Mucosa of descending colon (tissue), 3 donors: Measurements from ENCODE around the gene OSER1. TPM values are rescaled to one million over a fixed set of nuclear protein-coding genes. Genes with fewer than 3 reads are reported as not detected.

Experiments
- ATAC-seq: fragments of 200-7000 bp; cut with Tn5 transposase; one replicate; pipeline ENCODE4 v1.9.1; 2020; ENCODE audit warnings: mild to moderate bottlenecking, moderate library complexity
- DNase-seq, 3 donors: peaks; one replicate each; pipeline ENCODE4 v3.0.0-alpha.2; 2020
- H3K36me3 ChIP-seq: fragments of 200-600 bp; one replicate; pipeline ENCODE4 v1.8.0; 2021; ENCODE audit warnings: low read depth, mild to moderate bottlenecking
- H3K4me1 ChIP-seq: fragments of 200-600 bp; one replicate; pipeline ENCODE4 v1.8.0; 2021; ENCODE audit warnings: low read depth, mild to moderate bottlenecking
- H3K4me3 ChIP-seq: fragments of 200-600 bp; one replicate; pipeline ENCODE4 v1.8.0; 2021; ENCODE audit warnings: mild to moderate bottlenecking
- H3K9me3 ChIP-seq: fragments of 200-600 bp; one replicate; pipeline ENCODE4 v1.8.0; 2021; ENCODE audit warnings: mild to moderate bottlenecking
- intact Hi-C, 2 donors: fragments of 100-400 bp; cut with DNase I in 1 of 2; cut with micrococcal nuclease in 1 of 2; formaldehyde crosslinking; loops; one replicate each; pipeline versions ENCODE4 v1.11.0 to v1.11.1; 2022; cut with DNase I, micrococcal nuclease
- total RNA-seq, 3 donors: library from RNA; stranded (reverse); fragmentation: NEBNext Ultra II Directional in 2 of 3; extraction: Animal tissue kit (Norgen Biotek cat#: 25700) in 2 of 3; gene quantifications; one replicate each; pipeline versions ENCODE4 v1.2.1 to v1.2.4, GENCODE V29; 2021 to 2023
- TF ChIP-seq, protein P1 (sequence below): fragments of 200-600 bp; IDR thresholded peaks from one replicate; pipeline ENCODE4 v1.8.0; 2022; ENCODE audit warnings: antibody characterized with exemption, mild to moderate bottlenecking
- donor health status: DM: no; HTN: no; CAD: no; lungs with moderate emphysema.
- donor health status: DM: no; HTN: no; CAD: no.
- donor health status: DM: no; HTN: yes; CAD: no.

OSER1 gene
- total RNA-seq, 3 donors from 2014 or later = 32.1 to 40.1 (median 32.5) TPM

DNA sequence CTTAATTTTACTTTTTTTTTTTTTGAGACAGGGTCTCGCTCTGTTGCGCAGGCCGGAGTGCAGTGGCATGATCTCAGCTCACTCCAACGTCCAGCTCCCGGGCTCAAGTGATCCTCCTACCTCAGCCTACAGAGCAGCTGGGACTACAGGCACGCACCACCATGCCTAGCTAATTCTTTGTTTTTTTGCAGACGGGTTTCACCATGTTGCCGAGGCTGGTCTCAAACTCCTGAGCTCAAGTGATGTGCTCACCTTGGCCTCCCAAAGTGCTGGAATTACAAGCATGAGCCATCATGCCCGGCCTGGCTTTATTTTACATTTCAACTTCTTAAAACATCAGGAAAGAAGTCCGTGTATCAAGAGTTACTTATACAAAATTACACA is 5.7 kb downstream of the OSER1 start:
- Histone ChIP-seq H3K9me3 (no peaks in the 10 kb centered on the region), H3K36me3 (peaks cover 3% of the 10 kb centered on the region), H3K4me3 (no peak overlapping the region), H3K4me1 (peaks cover 29% of the 10 kb centered on the region)
- TF ChIP-seq, protein P1, sequence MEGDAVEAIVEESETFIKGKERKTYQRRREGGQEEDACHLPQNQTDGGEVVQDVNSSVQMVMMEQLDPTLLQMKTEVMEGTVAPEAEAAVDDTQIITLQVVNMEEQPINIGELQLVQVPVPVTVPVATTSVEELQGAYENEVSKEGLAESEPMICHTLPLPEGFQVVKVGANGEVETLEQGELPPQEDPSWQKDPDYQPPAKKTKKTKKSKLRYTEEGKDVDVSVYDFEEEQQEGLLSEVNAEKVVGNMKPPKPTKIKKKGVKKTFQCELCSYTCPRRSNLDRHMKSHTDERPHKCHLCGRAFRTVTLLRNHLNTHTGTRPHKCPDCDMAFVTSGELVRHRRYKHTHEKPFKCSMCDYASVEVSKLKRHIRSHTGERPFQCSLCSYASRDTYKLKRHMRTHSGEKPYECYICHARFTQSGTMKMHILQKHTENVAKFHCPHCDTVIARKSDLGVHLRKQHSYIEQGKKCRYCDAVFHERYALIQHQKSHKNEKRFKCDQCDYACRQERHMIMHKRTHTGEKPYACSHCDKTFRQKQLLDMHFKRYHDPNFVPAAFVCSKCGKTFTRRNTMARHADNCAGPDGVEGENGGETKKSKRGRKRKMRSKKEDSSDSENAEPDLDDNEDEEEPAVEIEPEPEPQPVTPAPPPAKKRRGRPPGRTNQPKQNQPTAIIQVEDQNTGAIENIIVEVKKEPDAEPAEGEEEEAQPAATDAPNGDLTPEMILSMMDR = no peak
- DNase-seq (no peak), ATAC-seq (no peak)
- intact Hi-C loops = no loop called here

DNA sequence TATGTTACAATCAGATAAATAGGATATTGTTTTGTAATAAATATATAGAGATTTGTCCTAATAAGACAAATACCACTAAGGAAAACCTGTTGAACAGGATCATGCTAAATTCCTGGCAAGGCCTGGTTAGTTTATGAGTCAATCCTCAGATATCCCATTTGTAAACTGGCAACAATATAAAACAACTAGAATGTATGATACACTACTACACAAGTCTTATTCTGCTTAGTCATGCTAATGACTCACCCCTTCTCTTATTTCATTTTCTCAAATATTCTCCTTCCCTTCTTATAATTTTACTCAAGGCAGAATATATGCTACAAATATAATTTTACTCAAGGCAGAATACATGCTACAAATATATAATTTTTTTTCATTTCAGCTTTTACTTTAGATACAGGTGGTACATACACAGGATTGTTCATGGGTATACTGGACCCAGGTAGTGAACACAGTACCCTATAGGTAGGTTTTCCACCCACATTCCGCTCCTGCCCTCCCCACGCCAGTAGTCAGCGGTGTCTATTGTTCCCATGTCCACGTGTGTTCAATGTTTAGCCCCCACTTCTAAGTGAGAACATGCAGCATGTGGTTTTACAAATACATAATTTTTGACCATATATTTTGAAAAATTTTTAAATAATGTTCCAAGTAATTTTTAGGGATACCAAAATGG is 6.3 kb downstream of the OSER1 start:
- Histone ChIP-seq H3K9me3 (no peaks in the 10 kb centered on the region), H3K36me3 (peaks cover 3% of the 10 kb centered on the region), H3K4me1 (peaks cover 26% of the 10 kb centered on the region), H3K4me3 (no peak overlapping the region)
- DNase-seq (no peak), ATAC-seq (peak; percentile 82)
- TF ChIP-seq, protein P1 = no peak
- intact Hi-C loops = no loop called here

DNA sequence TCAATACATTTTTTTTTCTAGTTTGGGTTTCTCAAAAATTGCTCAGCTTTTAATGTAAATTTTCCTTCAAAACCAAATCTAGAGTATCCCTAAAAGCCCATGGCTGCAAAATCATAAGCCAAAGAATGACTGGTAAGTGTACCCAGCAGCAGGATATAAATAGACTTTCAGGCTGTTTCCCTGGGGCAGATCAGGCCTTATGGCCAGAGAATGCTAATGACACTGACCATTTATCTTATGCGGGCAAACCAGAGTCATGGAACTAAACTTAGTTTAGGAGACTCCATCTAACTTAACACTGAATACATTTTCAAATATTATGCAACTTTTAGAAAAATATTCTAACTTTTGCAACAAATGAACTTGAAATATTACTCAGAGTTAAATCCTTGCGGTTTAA is 7.4 kb downstream of the OSER1 start:
- Histone ChIP-seq H3K36me3 (peaks cover 3% of the 10 kb centered on the region), H3K4me3 (no peak overlapping the region), H3K4me1 (peaks cover 14% of the 10 kb centered on the region), H3K9me3 (no peaks in the 10 kb centered on the region)
- TF ChIP-seq, protein P1 = no peak
- no peak for ATAC-seq
- intact Hi-C loops = no loop called here
- no peak for DNase-seq

DNA sequence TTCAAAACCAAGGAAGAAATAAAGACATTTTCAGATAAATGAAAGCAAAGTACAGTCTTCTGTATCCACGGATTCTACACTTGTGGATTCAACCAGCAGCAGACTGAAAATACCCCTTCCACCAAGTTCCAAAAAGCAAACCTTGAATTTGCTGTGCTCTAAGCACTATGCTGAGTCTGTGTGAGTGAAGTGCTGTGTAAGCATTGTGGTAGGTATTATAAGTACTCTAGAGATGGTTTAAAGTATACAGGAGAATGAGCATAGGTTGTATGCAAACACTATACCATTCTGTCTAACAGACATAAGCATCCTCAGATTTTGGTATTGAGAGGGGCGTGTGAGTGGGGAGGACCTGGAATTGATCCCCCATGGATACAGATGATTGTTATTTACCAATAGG is 9.6 kb downstream of the OSER1 start:
- no peak for DNase-seq
- TF ChIP-seq, protein P1 = no peak
- peaks cover 6% of the 10 kb centered on the region for H3K4me1 ChIP-seq
- no peak overlapping the region for H3K4me3 ChIP-seq
- ATAC-seq = no peak
- intact Hi-C loops = no loop called here
- H3K9me3 ChIP-seq = no peaks in the 10 kb centered on the region
- peaks cover 3% of the 10 kb centered on the region for H3K36me3 ChIP-seq

DNA sequence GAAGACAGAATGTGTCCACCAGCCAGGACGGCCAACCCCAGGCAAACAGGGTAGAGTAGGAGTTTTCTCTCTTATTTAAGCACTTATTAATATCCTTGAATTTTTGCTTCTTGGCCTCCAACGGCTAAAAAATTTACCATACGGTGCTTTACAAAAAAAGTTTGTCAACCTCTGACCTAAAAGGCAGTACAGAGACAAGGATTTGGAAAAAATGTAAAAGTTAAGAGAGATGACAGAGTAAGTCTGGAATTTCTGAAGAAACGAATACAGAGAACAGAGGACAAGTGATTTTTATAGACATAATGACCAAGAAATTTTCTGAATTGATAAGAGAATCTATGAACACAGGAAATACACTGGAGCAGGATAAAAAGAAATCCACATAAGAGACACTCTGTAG is 10.2 kb downstream of the OSER1 start:
- peaks cover 3% of the 10 kb centered on the region for H3K36me3 ChIP-seq
- H3K4me1 ChIP-seq = peaks cover 6% of the 10 kb centered on the region
- no peak overlapping the region for H3K4me3 ChIP-seq
- DNase-seq (no peak), ATAC-seq (no peak)
- intact Hi-C loops = no loop called here
- no peaks in the 10 kb centered on the region for H3K9me3 ChIP-seq
- TF ChIP-seq, protein P1 = no peak

DNA sequence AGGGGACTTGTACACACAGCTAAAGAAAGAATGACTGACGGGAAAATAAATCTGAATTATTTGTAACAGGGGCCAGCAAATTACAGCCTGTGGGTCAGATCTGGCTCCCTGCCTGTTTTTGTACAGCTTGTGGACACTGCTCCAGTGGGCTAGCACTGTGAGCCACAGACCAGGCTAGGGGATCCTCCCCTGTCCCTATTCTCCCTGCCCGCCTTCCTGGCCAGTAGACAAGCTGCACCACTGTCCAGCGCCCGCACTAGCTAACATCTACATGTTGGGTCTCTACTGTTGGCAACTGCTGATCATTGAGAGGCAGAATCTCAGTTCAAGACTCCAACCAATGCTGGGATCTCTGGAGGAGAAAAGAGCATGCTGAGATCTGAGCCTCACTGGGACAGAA is 10.7 kb downstream of the OSER1 start:
- no peak for ATAC-seq

More for the DNA sequence above, 10.7 kb downstream of the OSER1 start:
- TF ChIP-seq, protein P1 = no peak
- H3K4me1 ChIP-seq = peaks cover 6% of the 10 kb centered on the region
- intact Hi-C loops = no loop called here
- H3K36me3 ChIP-seq = peaks cover 3% of the 10 kb centered on the region
- no peak for DNase-seq
- H3K4me3 ChIP-seq = no peak overlapping the region
- H3K9me3 ChIP-seq = no peaks in the 10 kb centered on the region
